HG03196 (cell line): ENCODE measurements around the gene SUMF1.

ENCODE experiments used
- ATAC-seq: cut with Tn5 transposase; IDR thresholded peaks from one replicate; pipeline ENCODE4 v1.9.1; 2021; ENCODE audit not compliant: unreplicated experiment

SUMF1 gene

GRCh38 chr3:4418156-4418555, 48.9 kb downstream of the SUMF1 start:
- ATAC-seq: no peak

- ATAC-seq: no peak
These were observed 49.6 kb downstream of the SUMF1 start for GRCh38 chr3:4417449-4417848.

- no peak for ATAC-seq
These were observed 50.1 kb downstream of the SUMF1 start for GRCh38 chr3:4416961-4417360.

GRCh38 chr3:4416427-4416945, 50.6 kb downstream of the SUMF1 start:
- ATAC-seq: no peak

GRCh38 chr3:4413467-4413866, 53.6 kb downstream of the SUMF1 start:
- no peak for ATAC-seq

GRCh38 chr3:4411833-4412232, 55.2 kb downstream of the SUMF1 start:
- no peak for ATAC-seq

GRCh38 chr3:4411236-4411635, 55.8 kb downstream of the SUMF1 start:
- ATAC-seq: no peak

- no peak for ATAC-seq
These were observed 56.5 kb downstream of the SUMF1 start for GRCh38 chr3:4410606-4411005.

GRCh38 chr3:4409971-4410573, 57.0 kb downstream of the SUMF1 start:
- ATAC-seq: no peak

- ATAC-seq: no peak
These were observed 57.7 kb downstream of the SUMF1 start for GRCh38 chr3:4409415-4409814.

GRCh38 chr3:4408958-4409357, 58.1 kb downstream of the SUMF1 start:
- no peak for ATAC-seq

- no peak for ATAC-seq
These were observed 59.1 kb downstream of the SUMF1 start for GRCh38 chr3:4407941-4408340.

GRCh38 chr3:4406746-4407568, 60.1 kb downstream of the SUMF1 start:
- ATAC-seq: peak; percentile 62

GRCh38 chr3:4404881-4405280, 62.2 kb downstream of the SUMF1 start:
- ATAC-seq: no peak

- ATAC-seq: no peak
These were observed 65.6 kb downstream of the SUMF1 start for GRCh38 chr3:4401441-4401840.

GRCh38 chr3:4399476-4399875, 67.6 kb downstream of the SUMF1 start:
- ATAC-seq: no peak

GRCh38 chr3:4398941-4399245, 68.2 kb downstream of the SUMF1 start:
- no peak for ATAC-seq

GRCh38 chr3:4398120-4398940, 68.7 kb downstream of the SUMF1 start:
- ATAC-seq: no peak

GRCh38 chr3:4397466-4397865, 69.6 kb downstream of the SUMF1 start:
- ATAC-seq: no peak

- ATAC-seq: no peak
These were observed 70.5 kb downstream of the SUMF1 start for GRCh38 chr3:4396542-4396941.

- no peak for ATAC-seq
These were observed 71.1 kb downstream of the SUMF1 start for GRCh38 chr3:4396006-4396405.

GRCh38 chr3:4395448-4395847, 71.6 kb downstream of the SUMF1 start:
- ATAC-seq: no peak
